Measurements from ENCODE around the gene R3HDM2. TPM values are rescaled to one million over a fixed set of nuclear protein-coding genes. Genes with fewer than 3 reads are reported as not detected.

The R3HDM2 gene
- total RNA-seq, 2 experiments from 2014 or later, result 25.8 to 47.2 TPM

DNA sequence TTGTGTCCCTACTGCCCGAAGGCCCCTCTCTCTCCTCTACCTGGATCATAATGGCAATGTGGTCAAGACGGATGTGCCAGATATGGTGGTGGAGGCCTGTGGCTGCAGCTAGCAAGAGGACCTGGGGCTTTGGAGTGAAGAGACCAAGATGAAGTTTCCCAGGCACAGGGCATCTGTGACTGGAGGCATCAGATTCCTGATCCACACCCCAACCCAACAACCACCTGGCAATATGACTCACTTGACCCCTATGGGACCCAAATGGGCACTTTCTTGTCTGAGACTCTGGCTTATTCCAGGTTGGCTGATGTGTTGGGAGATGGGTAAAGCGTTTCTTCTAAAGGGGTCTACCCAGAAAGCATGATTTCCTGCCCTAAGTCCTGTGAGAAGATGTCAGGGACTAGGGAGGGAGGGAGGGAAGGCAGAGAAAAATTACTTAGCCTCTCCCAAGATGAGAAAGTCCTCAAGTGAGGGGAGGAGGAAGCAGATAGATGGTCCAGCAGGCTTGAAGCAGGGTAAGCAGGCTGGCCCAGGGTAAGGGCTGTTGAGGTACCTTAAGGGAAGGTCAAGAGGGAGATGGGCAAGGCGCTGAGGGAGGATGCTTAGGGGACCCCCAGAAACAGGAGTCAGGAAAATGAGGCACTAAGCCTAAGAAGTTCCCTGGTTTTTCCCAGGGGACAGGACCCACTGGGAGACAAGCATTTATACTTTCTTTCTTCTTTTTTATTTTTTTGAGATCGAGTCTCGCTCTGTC, 26.1 kb upstream of the R3HDM2 start:
- Histone ChIP-seq H3K36me3 (ENCODE audit: insufficient read depth, low read length) (no peaks in the 10 kb centered on the region), H2AFZ (ENCODE audit: low read length) (no peak overlapping the region), H4K20me1 (ENCODE audit: insufficient read depth, low read length) (no peaks in the 10 kb centered on the region), H3K9me3 (ENCODE audit: low read length) (no peaks in the 10 kb centered on the region), H3K4me3 (ENCODE audit: low read depth, low read length, poor library complexity, severe bottlenecking) (no peak overlapping the region), H3K4me1 (ENCODE audit: insufficient read depth, low read length, poor library complexity, severe bottlenecking) (peaks cover 51% of the 10 kb centered on the region), H3K9me2 (ENCODE audit: insufficient read depth, low read length) (no peaks in the 10 kb centered on the region), H3K79me2 (ENCODE audit: insufficient read depth, low read depth, low read length) (no peaks in the 10 kb centered on the region), H3K27ac (ENCODE audit: low read depth, low read length, poor library complexity, severe bottlenecking) (no peak overlapping the region), H3K4me2 (ENCODE audit: low read length) (no peak overlapping the region)
- TF ChIP-seq CTCF (conservative IDR thresholded peaks at IDR 0.05; ENCODE audit: low read length) (no peak), EZH2phosphoT487 (IDR thresholded peaks at IDR 0.05; ENCODE audit: borderline replicate concordance, low read depth, low read length) (no peak)
- POLR2A ChIA-PET, result interaction anchor here (1.1 to 1.3 kb wide), 2 partner anchors 29 to 157 kb away, joined by 3 read pairs; no protein-coding TSS in a partner anchor
- no peak for DNase-seq (ENCODE audit: low spot score)
- intact Hi-C loops (cut with micrococcal nuclease; ENCODE audit: unreplicated experiment), result loop anchor here (1.0 kb wide), 1 partner anchor 244 kb away; no protein-coding TSS in a partner anchor
- CTCF ChIA-PET (ENCODE audit: unreplicated experiment), result no interaction called here
- no TSS peak for BruUV-seq (replicated peaks)

GRCh38 chr12:57456145-57456700, 25.4 kb upstream of the R3HDM2 start:
- Histone ChIP-seq H3K9me3 (ENCODE audit: low read length) (no peaks in the 10 kb centered on the region), H3K4me3 (ENCODE audit: low read depth, low read length, poor library complexity, severe bottlenecking) (peak overlapping the region; percentile 42)
- no TSS peak for BruUV-seq (replicated peaks)

More at GRCh38 chr12:57456145-57456700, 25.4 kb upstream of the R3HDM2 start:
- CTCF ChIA-PET (ENCODE audit: unreplicated experiment), result interaction anchor here (0.9 to 2.2 kb wide), 7 partner anchors 11 to 242 kb away, joined by 3 to 12 read pairs (median 4); no protein-coding TSS in a partner anchor
- H3K36me3 ChIP-seq (ENCODE audit: insufficient read depth, low read length), result no peaks in the 10 kb centered on the region
- H3K79me2 ChIP-seq (ENCODE audit: insufficient read depth, low read depth, low read length), result no peaks in the 10 kb centered on the region
- POLR2A ChIA-PET, result interaction anchor here (0.5 to 2.1 kb wide), 10 partner anchors 20 to 227 kb away, joined by 3 to 7 read pairs (median 3); partner anchors contain the start of gene SHMT2
- H3K9me2 ChIP-seq (ENCODE audit: insufficient read depth, low read length), result no peaks in the 10 kb centered on the region
- no peak for TF ChIP-seq EZH2phosphoT487 (IDR thresholded peaks at IDR 0.05; ENCODE audit: borderline replicate concordance, low read depth, low read length)
- peak; percentile 86 for TF ChIP-seq CTCF (conservative IDR thresholded peaks at IDR 0.05; ENCODE audit: low read length)
- H2AFZ ChIP-seq (ENCODE audit: low read length), result peak overlapping the region; percentile 23; the same call in 1 of the 2 replicates
- H3K4me1 ChIP-seq (ENCODE audit: insufficient read depth, low read length, poor library complexity, severe bottlenecking), result peaks cover 51% of the 10 kb centered on the region
- DNase-seq (ENCODE audit: low spot score), result peak; percentile 85
- intact Hi-C loops (cut with micrococcal nuclease; ENCODE audit: unreplicated experiment), result loop anchor here (1.0 kb wide), 1 partner anchor 243 kb away; no protein-coding TSS in a partner anchor
- peak overlapping the region; percentile 58 for H3K4me2 ChIP-seq (ENCODE audit: low read length)
- H4K20me1 ChIP-seq (ENCODE audit: insufficient read depth, low read length), result no peaks in the 10 kb centered on the region
- H3K27ac ChIP-seq (ENCODE audit: low read depth, low read length, poor library complexity, severe bottlenecking), result no peak overlapping the region
